Calu3 (cell line): Measurements from ENCODE around the gene DNAAF1. TPM values are rescaled to one million over a fixed set of nuclear protein-coding genes. Genes with fewer than 3 reads are reported as not detected.

ENCODE experiments used
- BruUV-seq: library from RNA; stranded (reverse); fragments of 400-500 nt; replicated peaks from 2 replicates; lab custom pipeline; 2021; lab: Mats Ljungman, UMichigan
- CTCF ChIA-PET: fragments of 300-600 bp; sonication (Branson Sonifier 250); formaldehyde crosslinking; loops from one replicate; lab custom pipeline; 2022; ENCODE audit warnings: antibody characterized with exemption; lab: Charles Lee
- DNase-seq: peaks from one replicate; pipeline ENCODE4 v3.0.0; 2022
- H3K27ac Mint-ChIP-seq: one replicate; pipeline ENCODE4 v1.8.0; 2022; ENCODE audit warnings: mixed read lengths; ENCODE audit not compliant: unreplicated experiment
- H3K27me3 Mint-ChIP-seq: one replicate; pipeline ENCODE4 v1.8.0; 2022; ENCODE audit warnings: mixed read lengths; ENCODE audit not compliant: unreplicated experiment
- H3K36me3 Mint-ChIP-seq: one replicate; pipeline ENCODE4 v1.8.0; 2022; ENCODE audit warnings: mild to moderate bottlenecking, moderate library complexity, mixed read lengths; ENCODE audit not compliant: insufficient read depth, unreplicated experiment
- H3K4me1 Mint-ChIP-seq: one replicate; pipeline ENCODE4 v1.8.0; 2022; ENCODE audit warnings: mild to moderate bottlenecking, low read depth, mixed read lengths; ENCODE audit not compliant: unreplicated experiment
- H3K4me3 Mint-ChIP-seq: one replicate; pipeline ENCODE4 v1.8.0; 2022; ENCODE audit warnings: mild to moderate bottlenecking, low read depth, moderate library complexity, mixed read lengths; ENCODE audit not compliant: unreplicated experiment
- H3K9me3 Mint-ChIP-seq: one replicate; pipeline ENCODE4 v1.8.0; 2022; ENCODE audit warnings: low read depth, mixed read lengths; ENCODE audit not compliant: unreplicated experiment
- CTCF ChIP-seq: fragments of 200-600 bp; IDR thresholded peaks from one replicate; pipeline ENCODE4 v1.8.0; 2022; ENCODE audit warnings: antibody characterized with exemption; ENCODE audit not compliant: unreplicated experiment
- intact Hi-C: fragments of 100-400 bp; cut with micrococcal nuclease; formaldehyde crosslinking; loops from one replicate; pipeline ENCODE4 v1.10.0; 2022; ENCODE audit not compliant: unreplicated experiment
- total RNA-seq: library from RNA; stranded (reverse); gene quantifications from 2 replicates; pipeline ENCODE4 v1.2.3, GENCODE V29; 2022

Gene DNAAF1
- total RNA-seq, 1 experiment from 2014 or later, result not detected

DNA sequence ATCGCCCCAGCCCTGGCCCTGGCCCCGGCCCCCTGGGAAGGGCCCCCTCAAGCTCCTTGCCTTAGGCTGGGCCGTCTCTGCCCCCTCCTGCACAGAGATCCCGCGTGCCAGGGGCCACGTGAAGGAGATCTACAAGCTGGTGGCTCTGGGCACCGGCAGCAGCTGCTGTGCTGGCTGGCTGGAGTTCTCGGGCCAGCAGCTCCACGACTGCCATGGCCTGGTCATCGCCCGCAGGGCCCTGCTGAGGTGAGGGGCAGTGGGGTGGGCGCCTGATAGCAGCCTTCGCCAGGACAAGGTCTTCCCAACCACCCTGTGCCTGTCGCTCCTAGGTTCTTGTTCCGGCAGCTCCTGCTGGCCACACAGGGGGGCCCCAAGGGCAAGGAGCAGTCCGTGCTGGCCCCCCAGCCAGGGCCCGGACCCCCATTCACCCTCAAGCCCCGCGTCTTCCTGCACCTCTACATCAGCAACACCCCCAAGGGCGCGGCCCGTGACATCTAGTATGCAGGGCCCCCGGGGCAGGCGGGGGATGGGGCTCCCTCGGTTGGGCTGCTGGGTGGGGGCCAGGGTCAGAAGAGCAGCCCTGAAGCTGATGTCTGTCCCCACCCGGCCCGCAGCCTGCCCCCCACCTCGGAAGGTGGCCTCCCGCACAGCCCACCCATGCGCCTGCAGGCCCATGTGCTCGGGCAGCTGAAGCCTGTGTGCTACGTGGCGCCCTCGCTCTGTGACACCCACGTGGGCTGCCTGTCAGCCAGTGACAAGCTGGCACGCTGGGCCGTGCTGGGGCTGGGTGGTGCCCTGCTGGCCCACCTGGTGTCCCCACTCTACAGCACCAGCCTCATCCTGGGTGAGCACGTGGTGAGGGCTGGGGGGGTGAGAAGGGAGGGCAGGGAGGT, 50.3 kb downstream of the DNAAF1 start:
- BruUV-seq, result no TSS peak
- CTCF ChIA-PET, result no interaction called here
- DNase-seq, result no peak
- Mint-ChIP-seq H3K27me3 (peaks cover 58% of the 10 kb centered on the region), H3K36me3 (no peaks in the 10 kb centered on the region), H3K27ac (no peak overlapping the region), H3K9me3 (no peaks in the 10 kb centered on the region), H3K4me3 (no peak overlapping the region), H3K4me1 (no peaks in the 10 kb centered on the region)
- TF ChIP-seq CTCF, result no peak
- intact Hi-C loops, result no loop called here

GRCh38 chr16:84196101-84196500, 51.0 kb downstream of the DNAAF1 start:
- no peaks in the 10 kb centered on the region for H3K4me1 Mint-ChIP-seq
- CTCF ChIA-PET, result no interaction called here
- intact Hi-C loops, result no loop called here
- H3K27ac Mint-ChIP-seq, result no peak overlapping the region
- no peaks in the 10 kb centered on the region for H3K9me3 Mint-ChIP-seq
- H3K27me3 Mint-ChIP-seq, result peaks cover 64% of the 10 kb centered on the region
- no peak for DNase-seq
- H3K36me3 Mint-ChIP-seq, result no peaks in the 10 kb centered on the region
- no peak for TF ChIP-seq CTCF
- no TSS peak for BruUV-seq
- no peak overlapping the region for H3K4me3 Mint-ChIP-seq

DNA sequence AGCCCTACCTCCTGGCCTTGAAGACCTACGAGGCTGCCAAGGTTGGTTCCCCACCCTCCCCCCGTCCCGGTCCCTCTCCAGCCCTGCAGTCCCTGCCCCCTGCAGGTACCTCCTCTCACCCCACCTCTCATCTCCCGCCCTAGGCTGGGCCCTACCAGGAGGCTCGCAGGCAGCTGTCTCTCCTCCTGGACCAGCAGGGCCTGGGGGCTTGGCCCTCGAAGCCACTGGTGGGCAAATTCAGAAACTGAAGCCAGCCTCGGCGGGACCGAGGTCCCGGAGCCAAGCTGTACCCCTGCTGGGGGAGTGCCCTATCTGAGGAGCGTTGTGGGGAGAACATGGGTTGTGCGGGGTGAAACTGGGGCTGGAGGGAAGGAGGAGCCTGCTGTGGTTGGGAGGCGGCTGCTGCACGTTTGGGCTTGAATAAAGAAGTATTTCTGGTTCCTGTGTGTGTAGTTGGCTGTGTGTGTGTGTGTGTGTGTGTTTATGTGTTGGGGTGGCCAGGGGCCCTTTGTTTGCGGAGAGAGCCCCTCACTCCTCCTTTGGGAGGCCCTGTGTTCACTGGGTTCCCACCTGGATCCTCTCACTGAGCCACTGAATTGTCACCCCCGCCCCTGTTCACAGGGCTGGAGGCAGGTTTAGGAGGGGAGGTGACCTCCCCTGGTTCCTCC, 51.8 kb downstream of the DNAAF1 start:
- Mint-ChIP-seq H3K36me3 (no peaks in the 10 kb centered on the region), H3K4me1 (no peaks in the 10 kb centered on the region), H3K4me3 (no peak overlapping the region), H3K27me3 (peaks cover 66% of the 10 kb centered on the region), H3K27ac (no peak overlapping the region), H3K9me3 (no peaks in the 10 kb centered on the region)
- TF ChIP-seq CTCF, result no peak
- no TSS peak for BruUV-seq
- DNase-seq, result no peak
- intact Hi-C loops, result no loop called here
- CTCF ChIA-PET, result no interaction called here

DNA sequence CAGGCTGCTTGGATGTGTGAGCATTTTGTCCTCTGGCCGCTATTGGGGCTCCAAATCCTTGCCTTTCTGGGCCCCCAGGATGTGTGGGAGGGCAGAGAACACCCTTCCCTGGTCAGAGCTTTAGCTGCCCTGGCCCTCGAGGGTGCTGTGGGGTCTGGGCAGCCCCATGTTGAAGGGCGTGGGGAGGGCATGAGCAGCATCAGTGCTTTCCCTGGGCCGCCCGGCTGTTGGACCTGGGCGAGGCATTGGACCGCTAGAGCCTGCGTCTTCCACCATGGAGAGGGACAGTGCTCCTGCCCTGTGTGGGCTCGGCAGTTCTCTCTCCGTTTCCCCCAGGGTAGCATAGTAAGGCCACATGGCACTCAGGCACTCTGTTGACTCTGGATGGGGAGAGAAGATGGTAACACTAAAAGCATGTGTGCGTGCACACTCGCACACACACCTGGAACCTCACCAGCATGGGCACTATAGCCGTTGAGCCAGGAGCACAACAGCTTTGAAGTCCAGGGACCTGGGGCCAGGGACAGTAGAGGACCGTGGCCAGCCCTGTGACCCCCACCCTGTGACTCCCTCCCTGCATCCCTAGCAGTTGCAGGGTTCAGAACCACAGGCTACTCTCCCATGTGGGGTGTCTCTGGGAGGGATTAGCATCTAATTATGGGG, 52.5 kb downstream of the DNAAF1 start:
- Mint-ChIP-seq H3K4me1 (no peaks in the 10 kb centered on the region), H3K36me3 (no peaks in the 10 kb centered on the region), H3K9me3 (no peaks in the 10 kb centered on the region), H3K4me3 (no peak overlapping the region), H3K27me3 (peaks cover 70% of the 10 kb centered on the region), H3K27ac (no peak overlapping the region)
- no peak for DNase-seq
- no TSS peak for BruUV-seq
- intact Hi-C loops, result no loop called here
- TF ChIP-seq CTCF, result no peak
- CTCF ChIA-PET, result interaction anchor here (0.7 kb wide), 1 partner anchor 11 kb away, joined by 3 read pairs; the partner anchor contains the start of gene TAF1C
